ENCODE measurements around the gene TEX14.
"Not testable (repeated sequence)": the region's sequence is repeated elsewhere in the genome, so short reads cannot be mapped to it uniquely, and the experiment has no call there.

Gene TEX14

GRCh38 chr17:58557981-58558380 is 133.9 kb downstream of the TEX14 start:
- TF ChIP-seq CTCF (conservative IDR thresholded peaks at IDR 0.05; ENCODE audit: low read length) = no peak
- DNase-seq (ENCODE audit: low read depth) = no peak

GRCh38 chr17:58556833-58557250 is 135.0 kb downstream of the TEX14 start:
- no peak overlapping the region for H3K4me3 ChIP-seq (ENCODE audit: low read length)
- no peak for TF ChIP-seq CTCF (conservative IDR thresholded peaks at IDR 0.05; ENCODE audit: low read length)

More at GRCh38 chr17:58557981-58558380, 133.9 kb downstream of the TEX14 start:
- no peak overlapping the region for H3K4me3 ChIP-seq (ENCODE audit: low read length)

GRCh38 chr17:58555109-58555508 is 136.7 kb downstream of the TEX14 start:
- DNase-seq (ENCODE audit: low read depth); H3K4me3 ChIP-seq (ENCODE audit: low read length): not testable (repeated sequence)

More at GRCh38 chr17:58556833-58557250, 135.0 kb downstream of the TEX14 start:
- no peak for DNase-seq (ENCODE audit: low read depth)

GRCh38 chr17:58541249-58541648 is 150.6 kb downstream of the TEX14 start:
- H3K4me3 ChIP-seq (ENCODE audit: low read length) = no peak overlapping the region
- TF ChIP-seq CTCF (conservative IDR thresholded peaks at IDR 0.05; ENCODE audit: low read length) = peak; percentile 23; the same call in 1 of the 2 replicates
- no peak for DNase-seq (ENCODE audit: low read depth)

- H3K4me3 ChIP-seq (ENCODE audit: low read length) = no peak overlapping the region
- no peak for DNase-seq (ENCODE audit: low read depth)
- no peak for TF ChIP-seq CTCF (conservative IDR thresholded peaks at IDR 0.05; ENCODE audit: low read length)
These were observed 152.1 kb downstream of the TEX14 start for GRCh38 chr17:58539698-58540097.

- no peak for DNase-seq (ENCODE audit: low read depth)
- no peak overlapping the region for H3K4me3 ChIP-seq (ENCODE audit: low read length)
- TF ChIP-seq CTCF (conservative IDR thresholded peaks at IDR 0.05; ENCODE audit: low read length) = no peak
These were observed 152.9 kb downstream of the TEX14 start for GRCh38 chr17:58538811-58539409.

GRCh38 chr17:58537266-58537665 is 154.6 kb downstream of the TEX14 start:
- no peak for TF ChIP-seq CTCF (conservative IDR thresholded peaks at IDR 0.05; ENCODE audit: low read length)
- DNase-seq (ENCODE audit: low read depth) = no peak
- H3K4me3 ChIP-seq (ENCODE audit: low read length) = no peak overlapping the region

Measured in AG10803 (cell line).